Measurements from ENCODE around the gene CDH4.

DNA sequence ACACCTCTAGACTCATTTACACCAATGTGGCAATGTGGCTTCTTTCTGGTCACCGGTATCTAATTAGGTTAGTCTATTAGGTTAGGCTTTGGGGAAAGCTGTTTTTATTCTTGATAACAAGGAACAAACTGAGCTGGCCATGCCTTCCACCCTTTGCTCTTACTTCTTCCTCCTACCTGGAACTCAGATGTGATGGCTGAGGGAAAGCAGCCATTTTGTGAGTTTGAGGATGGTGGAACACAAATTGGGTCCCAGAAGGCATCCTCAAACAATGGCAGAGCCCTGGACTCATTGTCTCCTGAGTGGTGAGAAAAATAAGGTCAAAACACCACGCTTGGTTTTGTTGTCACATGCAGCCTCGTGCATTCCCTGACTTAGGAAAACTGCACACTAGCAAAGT is 7.7 kb downstream of the CDH4 start:
- TF ChIP-seq POLR2A (IDR thresholded peaks at IDR 0.05) = no peak
- TF ChIP-seq, protein P1, sequence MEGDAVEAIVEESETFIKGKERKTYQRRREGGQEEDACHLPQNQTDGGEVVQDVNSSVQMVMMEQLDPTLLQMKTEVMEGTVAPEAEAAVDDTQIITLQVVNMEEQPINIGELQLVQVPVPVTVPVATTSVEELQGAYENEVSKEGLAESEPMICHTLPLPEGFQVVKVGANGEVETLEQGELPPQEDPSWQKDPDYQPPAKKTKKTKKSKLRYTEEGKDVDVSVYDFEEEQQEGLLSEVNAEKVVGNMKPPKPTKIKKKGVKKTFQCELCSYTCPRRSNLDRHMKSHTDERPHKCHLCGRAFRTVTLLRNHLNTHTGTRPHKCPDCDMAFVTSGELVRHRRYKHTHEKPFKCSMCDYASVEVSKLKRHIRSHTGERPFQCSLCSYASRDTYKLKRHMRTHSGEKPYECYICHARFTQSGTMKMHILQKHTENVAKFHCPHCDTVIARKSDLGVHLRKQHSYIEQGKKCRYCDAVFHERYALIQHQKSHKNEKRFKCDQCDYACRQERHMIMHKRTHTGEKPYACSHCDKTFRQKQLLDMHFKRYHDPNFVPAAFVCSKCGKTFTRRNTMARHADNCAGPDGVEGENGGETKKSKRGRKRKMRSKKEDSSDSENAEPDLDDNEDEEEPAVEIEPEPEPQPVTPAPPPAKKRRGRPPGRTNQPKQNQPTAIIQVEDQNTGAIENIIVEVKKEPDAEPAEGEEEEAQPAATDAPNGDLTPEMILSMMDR (IDR thresholded peaks at IDR 0.05) = no peak

All from ovary (tissue), 3 donors.